Adrenal gland (tissue), 5 donors: ENCODE measurements around the gene RAB29.

Experiments
- POLR2A ChIP-seq, 2 donors: fragments of 450-650 bp; IDR thresholded peaks; one replicate each; pipeline ENCODE4 v1.6.1; 2017; ENCODE audit warnings: antibody characterized with exemption in 2 of 2, mild to moderate bottlenecking in 2 of 2, moderate library complexity in 1 of 2
- TF ChIP-seq, protein P1 (sequence below), 6 experiments: fragments of 450-650 bp in 4 of 6; fragments of 200-600 bp in 2 of 6; sonication (generic) in 1 of 6; IDR thresholded peaks; 1 replicate in 5 of 6; 2 replicates in 1 of 6; pipeline versions ENCODE4 v1.5.1 to v1.8.0; 2016 to 2021; ENCODE audit warnings: antibody characterized with exemption in 6 of 6, mild to moderate bottlenecking in 2 of 6, moderate library complexity in 1 of 6
- donor health status: DM: no; HTN: no; CAD: no.

DNA sequence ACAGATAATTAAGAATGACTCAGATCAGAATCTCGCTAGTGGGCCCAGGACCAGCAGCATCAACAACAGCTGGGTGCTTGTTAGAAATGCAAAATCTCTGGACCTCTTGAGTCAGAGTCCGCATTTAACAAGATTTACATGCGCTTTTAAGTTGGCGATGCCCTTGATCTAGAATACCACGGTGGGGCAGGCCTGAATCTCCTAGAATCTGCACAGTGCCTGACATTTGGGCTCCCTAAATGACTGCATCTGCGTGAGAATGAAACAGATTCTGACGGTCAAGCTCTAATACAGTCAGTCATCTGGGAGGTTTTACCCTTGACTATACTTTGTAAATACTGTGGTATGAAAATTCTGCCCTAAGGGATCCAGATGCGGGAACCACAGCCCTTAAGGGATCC lies 17.2 kb upstream of the RAB29 start:
- no peak for TF ChIP-seq POLR2A (IDR thresholded peaks at IDR 0.05)
- TF ChIP-seq, protein P1, sequence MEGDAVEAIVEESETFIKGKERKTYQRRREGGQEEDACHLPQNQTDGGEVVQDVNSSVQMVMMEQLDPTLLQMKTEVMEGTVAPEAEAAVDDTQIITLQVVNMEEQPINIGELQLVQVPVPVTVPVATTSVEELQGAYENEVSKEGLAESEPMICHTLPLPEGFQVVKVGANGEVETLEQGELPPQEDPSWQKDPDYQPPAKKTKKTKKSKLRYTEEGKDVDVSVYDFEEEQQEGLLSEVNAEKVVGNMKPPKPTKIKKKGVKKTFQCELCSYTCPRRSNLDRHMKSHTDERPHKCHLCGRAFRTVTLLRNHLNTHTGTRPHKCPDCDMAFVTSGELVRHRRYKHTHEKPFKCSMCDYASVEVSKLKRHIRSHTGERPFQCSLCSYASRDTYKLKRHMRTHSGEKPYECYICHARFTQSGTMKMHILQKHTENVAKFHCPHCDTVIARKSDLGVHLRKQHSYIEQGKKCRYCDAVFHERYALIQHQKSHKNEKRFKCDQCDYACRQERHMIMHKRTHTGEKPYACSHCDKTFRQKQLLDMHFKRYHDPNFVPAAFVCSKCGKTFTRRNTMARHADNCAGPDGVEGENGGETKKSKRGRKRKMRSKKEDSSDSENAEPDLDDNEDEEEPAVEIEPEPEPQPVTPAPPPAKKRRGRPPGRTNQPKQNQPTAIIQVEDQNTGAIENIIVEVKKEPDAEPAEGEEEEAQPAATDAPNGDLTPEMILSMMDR (IDR thresholded peaks at IDR 0.05): no peak
